Sciatic nerve (tissue), 2 donors: ENCODE measurements around the gene NAT8L. TPM values are rescaled to one million over a fixed set of nuclear protein-coding genes. Genes with fewer than 3 reads are reported as not detected.

Experiments used
- ATAC-seq: fragments of 200-7000 bp; cut with Tn5 transposase; one replicate; pipeline ENCODE4 v1.9.1; 2020; ENCODE audit warnings: mild to moderate bottlenecking, moderate library complexity
- DNase-seq: peaks from one replicate; pipeline ENCODE4 v3.0.0-alpha.2; 2020; ENCODE audit warnings: low spot score
- intact Hi-C: fragments of 100-400 bp; cut with DNase I; formaldehyde crosslinking; loops from one replicate; pipeline ENCODE4 v1.14.2; 2022
- total RNA-seq: library from RNA; stranded (reverse); fragmentation: NEBNext Ultra II Directional; extraction: Animal tissue kit (Norgen Biotek cat#: 25700); gene quantifications from one replicate; pipeline ENCODE4 v1.2.1, GENCODE V29; 2021
- donor health status: DM: no; HTN: no; CAD: no.
- donor health status: DM: no; HTN: no; CAD: no.

NAT8L gene
- total RNA-seq, 1 donor from 2014 or later, result 8.1 TPM

GRCh38 chr4:2104556-2105345 lies 45.6 kb downstream of the NAT8L start:
- intact Hi-C loops, result no loop called here
- DNase-seq (no peak), ATAC-seq (no peak)

- no peak for DNase-seq
- intact Hi-C loops, result no loop called here
- ATAC-seq, result no peak
Measured at GRCh38 chr4:2105559-2105958, 46.4 kb downstream of the NAT8L start.

GRCh38 chr4:2116687-2117400 lies 57.7 kb downstream of the NAT8L start:
- ATAC-seq, result no peak

More at GRCh38 chr4:2116687-2117400, 57.7 kb downstream of the NAT8L start:
- intact Hi-C loops, result no loop called here
- DNase-seq, result no peak

Other genes with a start within 250 kb of the NAT8L start
- 37.9 TPM for gene LETM1, start 203.2 kb upstream of the NAT8L start, total RNA-seq
- 51.4 TPM for gene NSD2, start 187.9 kb upstream of the NAT8L start, total RNA-seq
- gene NELFA, start 50.4 kb upstream of the NAT8L start, total RNA-seq, result 27.2 TPM
- 15.4 TPM for gene HAUS3, start 182.8 kb downstream of the NAT8L start, total RNA-seq
- gene POLN, start 182.8 kb downstream of the NAT8L start, total RNA-seq, result 7.7 TPM
- gene MXD4, start 202.8 kb downstream of the NAT8L start, total RNA-seq, result 84.7 TPM